Measurements from ENCODE around the gene LRFN3.
"Not testable (repeated sequence)": the region's sequence is repeated elsewhere in the genome, so short reads cannot be mapped to it uniquely, and the experiment has no call there.

LRFN3 gene

GRCh38 chr19:35938282-35939224 lies 2.4 kb downstream of the LRFN3 start:
- no peak for DNase-seq (ENCODE audit: low spot score)

- DNase-seq (ENCODE audit: low spot score), result no peak
Measured at GRCh38 chr19:35939307-35940077, 3.3 kb downstream of the LRFN3 start.

DNA sequence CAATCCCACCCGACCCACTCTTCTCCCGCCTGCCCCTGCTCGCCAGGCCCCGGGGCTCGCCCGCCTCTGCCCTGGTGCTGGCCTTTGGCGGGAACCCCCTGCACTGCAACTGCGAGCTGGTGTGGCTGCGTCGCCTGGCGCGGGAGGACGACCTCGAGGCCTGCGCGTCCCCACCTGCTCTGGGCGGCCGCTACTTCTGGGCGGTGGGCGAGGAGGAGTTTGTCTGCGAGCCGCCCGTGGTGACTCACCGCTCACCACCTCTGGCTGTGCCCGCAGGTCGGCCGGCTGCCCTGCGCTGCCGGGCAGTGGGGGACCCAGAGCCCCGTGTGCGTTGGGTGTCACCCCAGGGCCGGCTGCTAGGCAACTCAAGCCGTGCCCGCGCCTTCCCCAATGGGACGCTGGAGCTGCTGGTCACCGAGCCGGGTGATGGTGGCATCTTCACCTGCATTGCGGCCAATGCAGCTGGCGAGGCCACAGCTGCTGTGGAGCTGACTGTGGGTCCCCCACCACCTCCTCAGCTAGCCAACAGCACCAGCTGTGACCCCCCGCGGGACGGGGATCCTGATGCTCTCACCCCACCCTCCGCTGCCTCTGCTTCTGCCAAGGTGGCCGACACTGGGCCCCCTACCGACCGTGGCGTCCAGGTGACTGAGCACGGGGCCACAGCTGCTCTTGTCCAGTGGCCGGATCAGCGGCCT lies 4.1 kb downstream of the LRFN3 start:
- DNase-seq (ENCODE audit: low spot score), result no peak

DNA sequence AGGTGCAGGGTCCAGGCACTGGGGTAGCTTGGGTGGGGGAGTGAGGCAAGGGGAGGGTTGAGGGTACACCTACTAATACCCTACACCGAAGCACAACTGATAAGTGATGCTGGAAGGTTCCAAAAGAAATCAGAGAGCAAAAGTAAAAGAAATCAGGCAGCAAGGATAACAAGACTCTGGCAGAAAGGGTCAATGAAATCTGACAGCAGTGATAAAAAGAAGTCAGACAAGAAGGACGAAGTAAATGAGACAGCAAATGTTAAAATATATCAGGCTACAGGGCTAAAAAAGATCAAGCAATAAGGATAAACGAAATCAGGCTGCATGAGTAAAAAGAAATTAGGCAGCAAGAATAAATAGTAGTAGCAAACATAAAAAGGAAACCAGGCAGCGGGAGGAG lies 4.7 kb downstream of the LRFN3 start:
- no peak for DNase-seq (ENCODE audit: low spot score)

- no peak for DNase-seq (ENCODE audit: low spot score)
Measured at GRCh38 chr19:35942235-35942634, 6.1 kb downstream of the LRFN3 start.

DNA sequence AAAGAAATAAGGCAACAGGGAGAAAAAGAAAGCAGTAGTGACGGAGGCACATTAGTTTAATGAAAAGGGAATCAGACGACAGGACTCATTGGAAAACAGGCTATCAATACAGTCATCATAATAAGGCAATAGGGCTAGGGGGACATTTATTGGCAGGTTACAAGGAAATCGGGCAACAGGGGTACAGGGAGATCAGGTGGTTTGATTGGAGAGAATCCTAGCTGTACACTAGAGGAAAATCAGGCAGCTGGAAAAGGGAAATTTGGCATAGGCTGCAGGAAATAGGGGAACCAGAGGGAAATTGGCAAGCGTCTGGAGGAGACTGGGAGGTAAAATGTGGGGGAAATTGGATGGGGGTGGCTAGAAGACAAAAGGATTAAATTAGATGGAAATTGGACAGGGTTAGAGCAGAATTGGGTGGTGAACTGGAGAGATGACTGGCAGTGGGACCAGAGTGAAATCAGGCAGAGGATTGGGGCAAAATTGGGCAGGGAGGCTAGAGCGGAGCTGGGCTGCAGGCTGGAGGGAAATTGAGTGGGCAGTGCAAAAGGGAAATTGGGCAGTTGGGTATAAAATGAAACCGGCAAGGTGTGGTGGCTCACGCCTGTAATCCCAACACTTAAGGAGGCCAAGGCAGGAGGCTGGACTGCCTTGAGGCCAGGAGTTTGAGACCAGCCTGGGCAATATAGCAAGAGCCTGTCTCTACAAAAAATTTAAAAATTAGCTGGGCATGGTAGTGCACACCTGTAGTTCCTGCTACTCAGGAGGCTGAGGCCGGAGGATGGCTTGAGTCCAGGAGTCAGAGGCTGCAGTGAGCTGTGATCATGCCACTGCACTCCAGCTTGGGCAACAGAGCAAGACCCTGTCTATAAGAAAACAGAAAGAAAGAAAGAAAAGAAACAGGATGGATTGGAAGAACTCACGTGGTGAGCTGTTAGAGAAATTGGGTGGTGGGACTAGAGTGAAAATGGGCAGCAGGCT lies 7.4 kb downstream of the LRFN3 start:
- no peak for DNase-seq (ENCODE audit: low spot score)

DNA sequence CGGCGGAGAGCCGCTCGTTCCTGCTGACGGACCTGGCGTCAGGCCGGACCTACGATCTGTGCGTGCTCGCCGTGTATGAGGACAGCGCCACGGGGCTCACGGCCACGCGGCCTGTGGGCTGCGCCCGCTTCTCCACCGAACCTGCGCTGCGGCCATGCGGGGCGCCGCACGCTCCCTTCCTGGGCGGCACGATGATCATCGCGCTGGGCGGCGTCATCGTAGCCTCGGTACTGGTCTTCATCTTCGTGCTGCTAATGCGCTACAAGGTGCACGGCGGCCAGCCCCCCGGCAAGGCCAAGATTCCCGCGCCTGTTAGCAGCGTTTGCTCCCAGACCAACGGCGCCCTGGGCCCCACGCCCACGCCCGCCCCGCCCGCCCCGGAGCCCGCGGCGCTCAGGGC lies 8.4 kb downstream of the LRFN3 start:
- no peak for DNase-seq (ENCODE audit: low spot score)

GRCh38 chr19:35945121-35945790 lies 9.1 kb downstream of the LRFN3 start:
- DNase-seq (ENCODE audit: low spot score), result no peak

DNA sequence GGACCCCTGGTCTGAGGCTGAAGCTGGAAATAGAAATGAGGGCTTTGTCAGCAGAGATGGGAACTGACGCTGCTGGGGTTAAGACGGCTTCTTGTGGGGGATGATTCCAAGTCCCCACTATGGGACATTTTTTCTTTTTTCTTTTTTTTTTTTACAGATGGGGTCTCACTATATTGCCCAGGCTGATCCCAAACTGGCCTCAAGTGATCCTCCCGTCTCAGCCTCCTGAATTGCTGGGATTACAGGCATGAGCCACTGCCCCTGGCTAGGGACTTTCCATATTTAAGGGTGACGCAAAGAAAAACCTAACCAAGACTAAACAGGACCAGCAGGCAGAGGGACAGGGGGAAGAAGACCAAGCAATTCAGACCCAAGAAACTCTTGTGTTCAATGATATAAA lies 10.0 kb downstream of the LRFN3 start:
- no peak for DNase-seq (ENCODE audit: low spot score)

DNA sequence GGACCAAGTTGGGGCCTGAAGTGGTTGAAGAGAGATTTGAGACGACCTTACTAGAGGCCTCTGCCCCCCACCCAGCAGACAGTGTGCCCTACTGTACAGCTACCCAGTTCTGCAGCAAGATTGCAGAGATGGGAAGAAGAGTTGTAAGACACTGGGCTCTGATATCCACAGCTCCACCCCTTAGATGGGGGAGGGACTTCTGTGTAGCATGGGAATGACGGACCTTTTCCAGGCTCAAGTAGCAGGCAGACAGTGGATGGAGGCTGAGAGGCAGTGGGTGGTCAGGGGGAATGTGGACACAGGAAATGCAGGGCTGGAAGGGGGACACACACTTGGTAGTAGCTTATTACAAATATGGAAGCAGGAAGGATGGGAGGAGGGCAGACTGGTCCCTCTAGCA lies 13.0 kb downstream of the LRFN3 start:
- DNase-seq (ENCODE audit: low spot score), result no peak

GRCh38 chr19:35955881-35956634 lies 19.9 kb downstream of the LRFN3 start:
- no peak for DNase-seq (ENCODE audit: low spot score)

DNA sequence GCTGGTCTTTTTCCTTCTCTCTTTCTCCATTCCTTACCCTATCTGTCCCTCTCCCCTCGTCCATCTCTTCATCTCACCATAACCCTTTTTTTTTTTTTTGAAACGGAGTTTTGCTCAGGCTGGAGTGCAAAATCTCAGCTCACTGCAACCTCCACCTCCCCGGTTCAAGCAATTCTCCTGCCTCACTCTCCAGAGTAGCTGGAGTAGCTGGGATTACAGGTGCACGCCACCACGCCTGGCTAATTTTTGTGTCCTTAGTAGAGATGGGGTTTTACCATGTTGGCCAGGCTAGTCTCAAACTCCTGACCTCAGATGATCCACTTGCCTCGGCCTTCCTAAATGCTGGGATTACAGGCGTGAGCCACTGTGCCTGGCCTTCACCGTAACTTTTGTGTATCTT lies 21.2 kb downstream of the LRFN3 start:
- DNase-seq (ENCODE audit: low spot score), result not testable (repeated sequence)

DNA sequence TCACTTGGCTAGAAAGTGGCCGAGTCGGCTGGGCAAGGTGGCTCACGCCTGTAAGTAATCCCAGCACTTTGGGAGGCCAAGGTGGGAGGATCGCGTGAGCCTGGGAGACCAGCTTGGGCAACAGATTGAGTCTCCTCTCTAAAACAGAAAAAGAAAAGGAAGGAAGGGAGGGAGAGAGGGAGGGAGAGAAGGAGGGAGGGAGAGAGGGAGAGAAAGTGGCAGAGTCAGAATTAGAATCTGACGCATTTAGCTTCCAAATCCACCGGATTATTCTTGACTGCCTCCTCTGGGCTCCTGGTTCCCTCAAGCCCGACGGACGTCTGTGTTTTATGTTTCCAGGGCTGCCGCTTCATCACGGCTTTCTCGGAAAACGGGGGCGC lies 22.5 kb downstream of the LRFN3 start:
- no peak for DNase-seq (ENCODE audit: low spot score)

DNA sequence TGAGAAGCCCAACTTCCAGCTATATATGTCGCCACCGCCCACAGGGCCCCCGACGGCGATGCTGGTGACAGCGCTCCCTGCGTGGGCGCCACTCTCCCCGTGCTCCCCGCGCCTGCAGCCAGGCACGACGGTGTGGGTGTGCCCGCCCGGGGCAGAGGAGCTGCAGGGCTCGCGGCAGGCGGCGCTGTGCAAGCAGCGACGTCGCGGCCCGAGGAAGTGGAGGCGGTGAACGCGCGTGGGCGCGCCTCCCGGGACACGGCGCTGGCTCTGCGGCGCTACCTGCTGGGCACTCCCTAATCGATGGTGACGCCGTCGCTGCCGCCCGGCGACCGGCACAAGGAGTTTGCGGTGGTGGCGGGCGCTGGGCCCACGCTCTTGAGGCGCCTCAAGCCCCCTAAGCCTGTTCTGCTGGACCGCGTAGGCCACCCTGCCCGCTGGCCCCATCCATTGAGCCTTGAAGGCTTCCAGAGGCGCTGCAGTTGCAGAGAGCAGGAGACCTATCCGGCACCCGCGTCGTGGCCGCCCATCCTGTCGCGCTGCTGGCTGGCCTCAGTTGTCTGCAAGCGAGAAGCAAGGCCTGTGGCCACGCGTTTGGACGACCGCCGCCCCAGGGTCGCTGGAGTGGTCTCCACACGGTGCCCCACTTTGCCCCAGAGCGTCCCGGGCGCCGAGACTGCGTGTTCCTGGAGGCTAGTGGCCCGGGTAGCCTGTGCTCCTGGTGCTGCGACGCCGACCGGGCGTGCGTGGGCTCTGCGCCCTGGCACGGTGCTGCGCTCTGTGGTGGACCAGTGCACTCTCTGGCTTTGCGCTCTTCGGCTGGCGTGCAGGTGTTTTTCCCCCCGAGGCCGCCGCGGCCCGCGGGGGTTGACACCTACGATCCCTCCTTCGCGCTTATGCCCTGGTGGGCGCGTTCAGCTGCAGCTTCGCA lies 23.1 kb downstream of the LRFN3 start:
- DNase-seq (ENCODE audit: low spot score), result no peak

- DNase-seq (ENCODE audit: low spot score), result no peak
Measured at GRCh38 chr19:35959968-35960320, 23.8 kb downstream of the LRFN3 start.

GRCh38 chr19:35960432-35960972 lies 24.3 kb downstream of the LRFN3 start:
- no peak for DNase-seq (ENCODE audit: low spot score)

DNA sequence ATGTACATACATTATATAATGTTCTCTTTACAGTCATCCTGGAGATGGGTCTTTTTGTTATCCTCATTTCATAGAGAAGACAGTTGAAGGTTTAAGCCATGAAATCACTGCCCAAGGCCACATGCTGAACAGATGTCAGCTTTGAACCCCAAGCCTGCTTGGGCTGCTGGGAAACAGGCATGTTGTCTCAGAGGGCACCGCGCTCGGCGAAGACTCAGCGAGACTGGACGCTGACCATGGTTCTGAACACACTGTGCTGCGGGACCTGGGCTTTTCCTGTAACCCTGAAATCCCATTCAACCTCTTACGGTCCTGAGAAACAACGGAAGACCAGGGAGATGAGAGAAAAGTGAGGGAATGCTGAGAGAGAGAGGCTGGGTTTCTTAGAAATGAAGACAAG lies 27.3 kb downstream of the LRFN3 start:
- peak; percentile 56 for DNase-seq (ENCODE audit: low spot score)

DNA sequence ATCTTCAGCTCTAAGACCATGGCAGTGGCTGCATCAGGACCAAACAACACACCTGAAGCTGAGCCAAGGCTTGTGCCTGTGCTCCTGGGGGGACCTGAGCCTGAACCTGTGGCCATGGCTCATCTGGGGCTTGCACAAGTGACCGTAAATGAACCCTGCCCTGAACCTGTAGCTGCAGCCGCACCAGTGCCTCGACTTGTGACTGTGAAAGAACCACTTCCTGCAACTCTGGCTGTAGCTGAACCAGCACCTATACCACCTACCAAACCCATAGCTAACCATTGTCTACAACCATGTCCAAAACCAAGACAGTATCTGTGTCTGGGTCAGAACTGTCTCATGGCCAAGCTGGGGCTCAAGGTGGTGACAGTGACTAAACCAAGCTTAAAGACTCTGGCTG lies 30.6 kb downstream of the LRFN3 start:
- no peak for DNase-seq (ENCODE audit: low spot score)

- DNase-seq (ENCODE audit: low spot score), result no peak
Measured at GRCh38 chr19:35973487-35973886, 37.3 kb downstream of the LRFN3 start.

All from hepatic stellate cell (primary cell).